ENCODE measurements around the gene TM6SF1.
"Not testable (repeated sequence)": the region's sequence is repeated elsewhere in the genome, so short reads cannot be mapped to it uniquely, and the experiment has no call there.

Gene TM6SF1

GRCh38 chr15:83087576-83087975 is 19.9 kb upstream of the TM6SF1 start:
- no peak overlapping the region for H3K27ac Mint-ChIP-seq
- H3K4me3 Mint-ChIP-seq: no peak overlapping the region
- H3K4me1 Mint-ChIP-seq: peaks cover 18% of the 10 kb centered on the region
- TF ChIP-seq CTCF (IDR thresholded peaks at IDR 0.05; ENCODE audit: unreplicated experiment in 3 of 3): no peak
- no peaks in the 10 kb centered on the region for H3K36me3 Mint-ChIP-seq (ENCODE audit: low read depth)
- H3K9me3 Mint-ChIP-seq: no peaks in the 10 kb centered on the region
- H3K27me3 Mint-ChIP-seq (ENCODE audit: low read depth): no peaks in the 10 kb centered on the region

GRCh38 chr15:83088876-83089275 is 18.6 kb upstream of the TM6SF1 start:
- H3K4me3 Mint-ChIP-seq: no peak overlapping the region
- H3K4me1 Mint-ChIP-seq: peaks cover 18% of the 10 kb centered on the region
- H3K27me3 Mint-ChIP-seq (ENCODE audit: low read depth): no peaks in the 10 kb centered on the region
- H3K9me3 Mint-ChIP-seq: no peaks in the 10 kb centered on the region
- TF ChIP-seq CTCF (IDR thresholded peaks at IDR 0.05; ENCODE audit: unreplicated experiment in 3 of 3): no peak
- no peaks in the 10 kb centered on the region for H3K36me3 Mint-ChIP-seq (ENCODE audit: low read depth)
- H3K27ac Mint-ChIP-seq: no peak overlapping the region

- H3K27ac Mint-ChIP-seq: no peak overlapping the region
- no peak for TF ChIP-seq CTCF (IDR thresholded peaks at IDR 0.05; ENCODE audit: unreplicated experiment in 3 of 3)
Measured at GRCh38 chr15:83090465-83090864, 17.0 kb upstream of the TM6SF1 start.

GRCh38 chr15:83091965-83092308 is 15.5 kb upstream of the TM6SF1 start:
- not testable (repeated sequence) for H3K9me3 Mint-ChIP-seq; H3K36me3 Mint-ChIP-seq (ENCODE audit: low read depth); H3K27me3 Mint-ChIP-seq (ENCODE audit: low read depth); H3K27ac Mint-ChIP-seq; H3K4me3 Mint-ChIP-seq
- H3K4me1 Mint-ChIP-seq: peaks cover 16% of the 10 kb centered on the region

More at GRCh38 chr15:83090465-83090864, 17.0 kb upstream of the TM6SF1 start:
- no peaks in the 10 kb centered on the region for H3K9me3 Mint-ChIP-seq
- peaks cover 3% of the 10 kb centered on the region for H3K27me3 Mint-ChIP-seq (ENCODE audit: low read depth)
- H3K4me3 Mint-ChIP-seq: no peak overlapping the region
- H3K4me1 Mint-ChIP-seq: peaks cover 18% of the 10 kb centered on the region
- no peaks in the 10 kb centered on the region for H3K36me3 Mint-ChIP-seq (ENCODE audit: low read depth)

GRCh38 chr15:83092309-83092976 is 15.0 kb upstream of the TM6SF1 start:
- peaks cover 10% of the 10 kb centered on the region for H3K27me3 Mint-ChIP-seq (ENCODE audit: low read depth)
- no peaks in the 10 kb centered on the region for H3K9me3 Mint-ChIP-seq
- no peak for TF ChIP-seq CTCF (IDR thresholded peaks at IDR 0.05; ENCODE audit: unreplicated experiment in 3 of 3)
- no peak overlapping the region for H3K27ac Mint-ChIP-seq
- H3K4me1 Mint-ChIP-seq: peaks cover 11% of the 10 kb centered on the region
- H3K4me3 Mint-ChIP-seq: no peak overlapping the region
- no peaks in the 10 kb centered on the region for H3K36me3 Mint-ChIP-seq (ENCODE audit: low read depth)

GRCh38 chr15:83094583-83094982 is 12.9 kb upstream of the TM6SF1 start:
- TF ChIP-seq CTCF (IDR thresholded peaks at IDR 0.05; ENCODE audit: unreplicated experiment in 3 of 3): no peak
- Mint-ChIP-seq H3K27ac (no peak overlapping the region), H3K36me3 (ENCODE audit: low read depth) (no peaks in the 10 kb centered on the region), H3K9me3 (no peaks in the 10 kb centered on the region), H3K27me3 (ENCODE audit: low read depth) (peaks cover 13% of the 10 kb centered on the region), H3K4me3 (no peak overlapping the region), H3K4me1 (peaks cover under 1% of the 10 kb centered on the region)
